Thymus (tissue), 11 donors: ENCODE data around the gene HEATR5A. TPM values are rescaled to one million over a fixed set of nuclear protein-coding genes. Genes with fewer than 3 reads are reported as not detected.

Experiments
- DNase-seq, 9 donors: peaks; one replicate each; pipeline ENCODE4 v3.0.0-alpha.2; 2013; ENCODE audit warnings: low spot score in 9 of 9, low read depth in 6 of 9, missing footprints in 1 of 9
- H3K27ac ChIP-seq, 2 donors: one replicate each; pipeline ENCODE4 v1.5.1; 2013; ENCODE audit warnings: control low read depth in 1 of 2, low read depth in 1 of 2, low read length in 1 of 2, mild to moderate bottlenecking in 1 of 2, moderate library complexity in 1 of 2
- H3K27me3 ChIP-seq, 2 donors: one replicate each; pipeline ENCODE4 v1.5.1; 2013; ENCODE audit warnings: low read length in 1 of 2; ENCODE audit not compliant: control insufficient read depth in 2 of 2, insufficient read depth in 1 of 2
- H3K36me3 ChIP-seq, 2 donors: one replicate each; pipeline ENCODE4 v1.5.1; 2013; ENCODE audit warnings: low read length in 1 of 2, mild to moderate bottlenecking in 1 of 2, moderate library complexity in 1 of 2; ENCODE audit not compliant: control insufficient read depth in 2 of 2, insufficient read depth in 2 of 2
- H3K4me1 ChIP-seq, 2 donors: one replicate each; pipeline ENCODE4 v1.5.1; 2013; ENCODE audit warnings: low read length in 2 of 2; ENCODE audit not compliant: control insufficient read depth in 2 of 2, insufficient read depth in 2 of 2
- H3K4me3 ChIP-seq, 2 donors: one replicate each; pipeline ENCODE4 v1.5.1; 2013; ENCODE audit warnings: low read length in 2 of 2, control low read depth in 1 of 2, mild to moderate bottlenecking in 1 of 2
- H3K9me3 ChIP-seq, 2 donors: one replicate each; pipeline ENCODE4 v1.5.1; 2013; ENCODE audit warnings: low read length in 1 of 2, mild to moderate bottlenecking in 1 of 2; ENCODE audit not compliant: control insufficient read depth in 2 of 2, insufficient read depth in 1 of 2
- WGBS: extraction: QIAGEN DNeasy Blood & Tissue Kit; methylation state at CpG from one replicate; pipeline ENCODE4 v1.1.7; 2013; 5-methylcytosine and 5-hydroxymethylcytosine counted together
- polyA plus RNA-seq: library from polyadenylated mRNA; stranded (reverse); fragments of 200-250 nt; gene quantifications from one replicate; pipeline ENCODE4 v1.2.3, GENCODE V29; 2013
- total RNA-seq: library from RNA; stranded (reverse); fragments of 120-200 nt; gene quantifications from one replicate; pipeline ENCODE4 v1.2.4, GENCODE V29; 2013
- donor health status: healthy.

The HEATR5A gene
- total and polyA plus RNA-seq, 2 donors, result 7.5 to 10.9 TPM

DNA sequence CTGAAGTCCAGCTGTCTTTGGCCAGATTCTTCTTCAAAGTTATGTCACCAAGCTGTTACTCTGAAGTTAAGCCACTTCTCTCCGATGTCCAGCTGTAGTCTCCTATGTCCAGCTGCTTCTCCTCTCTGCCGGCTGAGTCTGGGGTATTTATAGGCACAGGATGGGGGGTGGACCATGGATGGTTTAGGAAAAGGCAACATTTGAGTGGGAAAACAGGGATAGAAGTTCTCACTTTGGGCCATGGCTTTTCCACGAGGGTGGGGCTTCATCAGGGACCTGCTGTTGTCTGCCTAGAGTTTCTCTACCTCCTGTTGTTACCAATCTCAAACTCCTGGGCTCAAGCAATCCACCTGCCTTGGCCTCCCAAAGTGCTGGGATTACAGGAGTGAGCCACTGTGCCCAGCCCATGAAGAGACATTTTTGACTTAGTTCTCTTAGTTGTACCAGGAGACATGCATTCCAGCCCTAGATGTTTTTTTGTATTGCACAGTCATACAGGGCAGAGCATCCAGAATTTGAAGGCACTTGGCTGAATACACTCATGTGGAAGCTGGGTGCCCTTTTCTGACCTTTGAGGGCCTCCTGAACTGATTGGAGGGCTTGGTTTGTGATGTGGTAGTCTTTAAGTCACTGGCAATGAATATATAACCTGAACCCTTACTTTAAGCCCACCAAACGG, 132.9 kb downstream of the HEATR5A start:
- H3K27ac ChIP-seq, result no peak overlapping the region
- no peak for DNase-seq
- H3K36me3 ChIP-seq, result no peaks in the 10 kb centered on the region
- H3K9me3 ChIP-seq, result peaks cover 0 to 4% of the 10 kb centered on the region in 2 donors
- no peaks in the 10 kb centered on the region for H3K4me1 ChIP-seq
- H3K4me3 ChIP-seq, result no peak overlapping the region
- no peaks in the 10 kb centered on the region for H3K27me3 ChIP-seq
- 98% methylated on average over 4 of the region's 4 CpGs for WGBS

DNA sequence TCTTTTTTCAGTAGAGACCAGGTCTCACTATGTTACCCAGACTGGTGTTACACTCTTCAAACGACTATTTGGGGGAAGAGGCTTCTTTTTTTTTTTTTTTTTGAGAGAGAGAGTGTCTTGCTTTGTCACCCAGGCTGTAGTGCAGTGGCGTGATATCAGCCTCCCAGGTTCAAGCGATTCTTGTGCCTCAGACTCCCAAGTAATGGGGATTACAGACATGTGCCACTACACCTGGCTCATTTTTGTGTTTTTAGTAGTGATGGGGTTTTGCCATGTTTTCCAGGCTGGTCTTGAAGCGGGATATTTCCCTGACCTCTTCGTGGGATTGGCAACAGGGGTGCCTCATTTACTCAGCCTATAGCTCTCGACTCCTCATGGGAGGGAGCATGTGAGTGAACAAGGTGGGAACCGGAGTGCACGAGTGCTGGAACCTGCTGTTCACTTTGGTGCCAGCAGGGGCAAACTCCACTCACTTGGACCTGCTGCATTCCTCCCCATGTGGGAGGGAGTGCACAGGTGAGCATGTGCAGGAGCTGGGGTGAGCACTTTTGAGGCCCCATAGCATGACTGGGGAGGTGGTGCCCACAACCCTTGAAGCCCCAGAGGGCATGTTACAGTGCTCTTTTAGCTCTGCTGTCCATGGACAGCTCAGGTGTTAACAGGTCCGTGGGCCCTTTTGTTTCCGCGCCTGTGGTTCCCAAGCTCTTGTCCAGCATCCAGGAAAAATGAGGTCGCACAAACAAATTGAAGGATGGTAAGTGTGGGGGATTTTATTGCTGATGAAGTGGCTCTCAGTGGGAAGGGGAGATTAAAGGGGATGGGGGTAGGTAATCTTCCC, 133.7 kb downstream of the HEATR5A start:
- WGBS, result 97% methylated on average over 12 of the region's 12 CpGs
- H3K27me3 ChIP-seq, result no peaks in the 10 kb centered on the region

DNA sequence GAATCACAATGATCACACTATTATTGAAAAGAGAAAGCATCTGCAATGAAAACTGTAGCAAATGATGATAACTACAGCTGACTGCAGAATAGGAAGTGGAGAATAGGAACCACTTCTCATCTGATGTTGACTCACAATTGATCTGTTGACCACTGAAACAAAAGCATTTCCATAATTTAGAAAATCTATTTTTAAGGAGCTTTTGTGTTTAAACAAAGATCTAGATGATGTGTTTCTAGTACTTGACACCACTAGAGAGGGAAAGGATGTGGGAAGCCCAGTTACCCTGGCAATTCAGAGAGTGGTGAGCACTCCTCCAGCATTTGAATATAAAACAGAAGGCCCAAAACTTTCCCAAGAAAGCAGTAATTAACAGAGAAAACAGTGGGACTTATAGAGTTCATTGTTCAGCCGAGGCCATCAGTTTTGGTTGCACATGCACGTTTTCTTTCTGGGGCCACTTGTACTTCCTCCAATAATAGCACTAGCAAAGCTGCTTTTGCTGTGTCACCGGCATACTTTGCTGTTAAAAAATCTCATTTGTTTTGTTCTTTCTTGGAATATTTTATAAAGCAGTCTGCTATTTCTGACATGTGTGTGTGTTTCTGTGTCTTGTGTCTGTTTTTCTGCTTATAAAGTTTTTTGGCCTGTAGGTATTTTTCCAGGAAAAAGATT, 136.6 kb downstream of the HEATR5A start:
- Histone ChIP-seq H3K4me1 (no peaks in the 10 kb centered on the region), H3K27me3 (no peaks in the 10 kb centered on the region), H3K27ac (no peak overlapping the region), H3K36me3 (no peaks in the 10 kb centered on the region), H3K9me3 (peaks cover 0 to 4% of the 10 kb centered on the region in 2 donors), H3K4me3 (no peak overlapping the region)
- DNase-seq, result no peak
- WGBS, result 15% methylated on average over 3 of the region's 3 CpGs

More for the DNA sequence above, 133.7 kb downstream of the HEATR5A start:
- Histone ChIP-seq H3K36me3 (no peaks in the 10 kb centered on the region), H3K9me3 (peaks cover 0 to 4% of the 10 kb centered on the region in 2 donors), H3K4me1 (no peaks in the 10 kb centered on the region), H3K27ac (no peak overlapping the region), H3K4me3 (no peak overlapping the region)
- peak in 1 of 9 donors; percentile 4 for DNase-seq

DNA sequence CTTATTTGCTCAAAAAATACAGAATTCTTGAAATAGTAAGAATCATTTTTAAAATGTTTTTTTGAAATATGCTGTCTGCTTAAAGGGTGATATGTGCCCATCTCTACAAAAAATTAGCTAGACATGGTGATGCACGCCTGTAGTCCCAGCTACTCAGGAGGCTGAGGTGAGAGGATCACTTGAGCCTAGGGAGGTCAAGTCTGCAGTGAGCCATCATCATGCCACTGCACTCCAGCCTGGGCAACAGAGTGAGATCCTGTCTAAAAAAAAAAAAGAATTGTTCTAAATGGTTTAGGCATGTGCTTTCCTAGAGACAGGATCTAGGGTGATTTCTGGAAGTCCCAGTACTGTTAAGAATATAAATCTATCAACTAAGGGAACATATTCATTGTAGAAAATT, 137.2 kb downstream of the HEATR5A start:
- WGBS, result 97% methylated on average over 1 of the region's 1 CpG
- no peaks in the 10 kb centered on the region for H3K4me1 ChIP-seq
- no peaks in the 10 kb centered on the region for H3K36me3 ChIP-seq
- H3K4me3 ChIP-seq, result no peak overlapping the region
- no peak for DNase-seq
- no peaks in the 10 kb centered on the region for H3K27me3 ChIP-seq
- no peak overlapping the region for H3K27ac ChIP-seq
- peaks cover 0 to 4% of the 10 kb centered on the region in 2 donors for H3K9me3 ChIP-seq

DNA sequence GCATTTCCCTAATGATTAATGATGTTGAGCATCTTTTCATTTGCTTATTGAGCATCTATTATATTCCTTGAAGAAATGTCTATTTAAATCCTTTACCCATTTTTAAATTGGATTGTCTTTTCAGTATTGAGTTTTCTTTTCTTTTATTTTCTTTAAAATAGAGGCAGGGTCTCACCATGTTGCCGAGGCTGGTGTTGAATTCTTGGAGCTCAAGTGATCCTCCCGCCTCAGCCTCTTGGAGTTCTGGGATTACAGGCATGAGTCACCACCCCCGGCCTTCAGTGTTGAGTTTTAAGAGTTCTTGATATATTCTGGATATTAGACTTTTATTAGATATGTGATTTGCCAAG, 139.5 kb downstream of the HEATR5A start:
- no peak overlapping the region for H3K4me3 ChIP-seq
- WGBS, result 97% methylated on average over 3 of the region's 3 CpGs

DNA sequence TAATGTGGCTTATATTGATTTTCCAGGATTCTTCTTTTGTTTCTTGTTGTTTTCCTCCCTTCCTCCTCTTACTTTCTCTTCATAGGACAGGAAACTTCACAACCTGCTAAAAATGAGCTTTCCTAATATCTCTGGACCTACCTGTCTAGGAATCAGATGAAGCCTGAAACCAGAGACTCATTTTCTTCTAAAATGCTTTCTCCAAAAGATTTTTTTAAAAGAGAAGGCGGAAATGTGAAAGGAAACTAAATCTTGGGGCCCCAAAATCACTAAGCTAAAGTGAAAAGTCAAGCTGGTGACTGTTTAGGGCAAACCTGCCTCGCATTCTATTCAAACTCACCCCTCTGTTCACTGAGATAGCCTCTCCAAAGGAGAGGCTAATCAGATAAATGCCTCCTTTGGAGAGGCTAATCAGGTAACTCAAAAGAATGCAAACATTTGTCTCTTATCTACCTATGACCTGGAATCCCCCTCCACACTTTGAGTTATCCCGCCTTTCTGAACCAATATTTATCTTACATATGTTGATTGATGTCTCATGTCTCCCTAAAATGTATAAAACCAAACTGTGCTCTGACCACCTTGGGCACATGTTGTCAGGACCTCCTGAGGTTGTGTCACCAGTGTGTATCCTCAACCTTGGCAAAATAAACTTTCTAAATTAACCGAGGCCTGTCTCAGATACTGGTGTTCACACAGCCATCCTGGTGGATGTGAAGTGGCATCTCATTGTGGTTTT, 140.0 kb downstream of the HEATR5A start:
- Histone ChIP-seq H3K27me3 (no peaks in the 10 kb centered on the region), H3K27ac (no peak overlapping the region), H3K36me3 (no peaks in the 10 kb centered on the region), H3K4me1 (no peaks in the 10 kb centered on the region), H3K4me3 (no peak overlapping the region), H3K9me3 (peaks cover 0 to 1% of the 10 kb centered on the region in 2 donors)
- 95% methylated on average over 4 of the region's 4 CpGs for WGBS
- DNase-seq, result no peak

More for the DNA sequence above, 139.5 kb downstream of the HEATR5A start:
- no peaks in the 10 kb centered on the region for H3K36me3 ChIP-seq
- no peaks in the 10 kb centered on the region for H3K27me3 ChIP-seq
- H3K4me1 ChIP-seq, result no peaks in the 10 kb centered on the region
- no peaks in the 10 kb centered on the region for H3K9me3 ChIP-seq
- no peak overlapping the region for H3K27ac ChIP-seq
- no peak for DNase-seq

DNA sequence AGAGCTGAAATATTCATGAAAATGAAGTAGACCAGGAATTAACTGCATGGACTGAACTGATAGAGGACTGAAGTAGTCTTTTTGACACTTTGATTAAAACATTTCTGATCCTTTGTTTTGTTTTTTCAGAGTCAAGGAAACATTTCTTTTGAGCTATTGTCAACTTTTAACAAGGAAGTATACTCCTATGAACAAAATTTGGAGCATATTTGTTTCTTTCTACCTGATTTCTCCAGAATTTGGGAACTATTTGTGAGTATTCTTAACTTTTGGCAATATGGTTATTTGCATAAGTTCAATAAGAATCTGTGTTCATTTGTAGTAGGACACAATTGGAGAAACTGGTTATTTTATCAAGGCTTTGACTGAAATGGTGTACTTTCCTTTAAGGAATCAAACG, 141.5 kb downstream of the HEATR5A start:
- no peaks in the 10 kb centered on the region for H3K27me3 ChIP-seq
- H3K4me3 ChIP-seq, result no peak overlapping the region
- H3K4me1 ChIP-seq, result no peaks in the 10 kb centered on the region
- WGBS, result 91% methylated on average over 1 of the region's 1 CpG
- H3K27ac ChIP-seq, result no peak overlapping the region
- peaks cover 0 to 1% of the 10 kb centered on the region in 2 donors for H3K9me3 ChIP-seq
- H3K36me3 ChIP-seq, result no peaks in the 10 kb centered on the region
- DNase-seq, result no peak

DNA sequence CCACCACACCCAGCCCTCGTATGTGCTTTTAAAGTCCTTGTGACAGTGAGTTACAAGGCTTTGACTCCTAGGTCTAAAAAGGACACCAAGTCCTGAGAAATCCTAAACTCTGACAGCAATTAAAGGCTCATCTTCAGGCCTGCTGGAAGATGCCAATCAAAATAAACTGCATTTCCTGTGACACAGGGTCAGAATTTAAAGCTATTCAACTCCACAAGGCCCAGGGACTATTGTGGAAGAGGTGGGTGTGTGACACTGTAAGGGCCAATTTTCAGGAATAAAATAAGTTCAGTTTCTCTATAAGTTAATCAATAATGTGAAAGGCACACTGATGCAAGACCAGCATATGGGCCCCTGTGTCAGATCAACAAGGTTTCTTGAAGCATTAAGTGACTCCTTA, 143.3 kb downstream of the HEATR5A start:
- Histone ChIP-seq H3K9me3 (peaks cover 0 to 1% of the 10 kb centered on the region in 2 donors), H3K36me3 (no peaks in the 10 kb centered on the region), H3K4me1 (no peaks in the 10 kb centered on the region), H3K27me3 (no peaks in the 10 kb centered on the region), H3K4me3 (no peak overlapping the region), H3K27ac (no peak overlapping the region)
- no peak for DNase-seq
- WGBS, result 97% methylated on average over 1 of the region's 1 CpG
